GM18951 (cell line): ENCODE measurements around the gene FGF19.

ENCODE experiments used
- POLR2A ChIP-seq: IDR thresholded peaks from 4 replicates; pipeline ENCODE4 v1.6.1; 2011; ENCODE audit warnings: mild to moderate bottlenecking; ENCODE audit not compliant: insufficient read length, insufficient read depth; ENCODE audit errors: extremely low read depth
- in situ Hi-C: fragments of 300-500 bp; cut with MboI; formaldehyde crosslinking; loops from one replicate; pipeline ENCODE4 v1.12.0; 2022; ENCODE audit warnings: low sequenced_read_pairs, mixed read lengths, inconsistent platforms; ENCODE audit not compliant: unreplicated experiment

FGF19 gene

GRCh38 chr11:69731110-69731509, 27.3 kb upstream of the FGF19 start:
- TF ChIP-seq POLR2A = no peak
- in situ Hi-C loops = no loop called here

- in situ Hi-C loops = no loop called here
- no peak for TF ChIP-seq POLR2A
Measured at GRCh38 chr11:69730500-69730899, 26.7 kb upstream of the FGF19 start.

GRCh38 chr11:69729252-69729651, 25.4 kb upstream of the FGF19 start:
- no peak for TF ChIP-seq POLR2A
- in situ Hi-C loops = no loop called here

- in situ Hi-C loops = no loop called here
- TF ChIP-seq POLR2A = no peak
Measured at GRCh38 chr11:69727266-69727665, 23.4 kb upstream of the FGF19 start.

GRCh38 chr11:69726481-69726880, 22.7 kb upstream of the FGF19 start:
- in situ Hi-C loops = no loop called here
- no peak for TF ChIP-seq POLR2A

- in situ Hi-C loops = no loop called here
- no peak for TF ChIP-seq POLR2A
Measured at GRCh38 chr11:69726019-69726418, 22.2 kb upstream of the FGF19 start.

- in situ Hi-C loops = no loop called here
- no peak for TF ChIP-seq POLR2A
Measured at GRCh38 chr11:69721745-69722144, 17.9 kb upstream of the FGF19 start.

GRCh38 chr11:69721106-69721505, 17.3 kb upstream of the FGF19 start:
- in situ Hi-C loops = no loop called here

GRCh38 chr11:69718912-69719311, 15.1 kb upstream of the FGF19 start:
- TF ChIP-seq POLR2A = no peak
- in situ Hi-C loops = no loop called here

More at GRCh38 chr11:69721106-69721505, 17.3 kb upstream of the FGF19 start:
- no peak for TF ChIP-seq POLR2A

GRCh38 chr11:69718147-69718546, 14.3 kb upstream of the FGF19 start:
- no peak for TF ChIP-seq POLR2A
- in situ Hi-C loops = no loop called here

- TF ChIP-seq POLR2A = no peak
- in situ Hi-C loops = no loop called here
Measured at GRCh38 chr11:69716891-69717747, 13.3 kb upstream of the FGF19 start.

- no peak for TF ChIP-seq POLR2A
- in situ Hi-C loops = no loop called here
Measured at GRCh38 chr11:69716099-69716498, 12.3 kb upstream of the FGF19 start.

GRCh38 chr11:69715446-69715845, 11.6 kb upstream of the FGF19 start:
- in situ Hi-C loops = no loop called here
- no peak for TF ChIP-seq POLR2A
